Breast epithelium (tissue), 3 donors: ENCODE measurements around the gene AIFM1.

Source experiments
- POLR2A ChIP-seq: fragments of 450-650 bp; IDR thresholded peaks from one replicate; pipeline ENCODE4 v1.6.1; 2016; ENCODE audit warnings: antibody characterized with exemption, mild to moderate bottlenecking, moderate library complexity
- POLR2AphosphoS5 ChIP-seq, 3 donors: sonication (generic); formaldehyde crosslinking; IDR thresholded peaks; one replicate each; pipeline ENCODE4 v1.6.1; 2017; ENCODE audit warnings: antibody characterized with exemption in 3 of 3

- TF ChIP-seq POLR2A (no peak), POLR2AphosphoS5 (IDR thresholded peaks at IDR 0.05) (no peak)
Observed at GRCh38 chrX:130120321-130120731, 45.3 kb downstream of the AIFM1 start.
